ENCODE measurements around the gene YDJC. TPM values are rescaled to one million over a fixed set of nuclear protein-coding genes. Genes with fewer than 3 reads are reported as not detected.
A peak's percentile ranks its signal among the peaks of the same experiment; 100 is the strongest.

YDJC gene
- total and polyA plus RNA-seq, 9 of the 15 experiments (the other 6 are each of a cell fraction or from before 2014, with no cell fraction given), result 13.5 to 871 (median 164) TPM

DNA sequence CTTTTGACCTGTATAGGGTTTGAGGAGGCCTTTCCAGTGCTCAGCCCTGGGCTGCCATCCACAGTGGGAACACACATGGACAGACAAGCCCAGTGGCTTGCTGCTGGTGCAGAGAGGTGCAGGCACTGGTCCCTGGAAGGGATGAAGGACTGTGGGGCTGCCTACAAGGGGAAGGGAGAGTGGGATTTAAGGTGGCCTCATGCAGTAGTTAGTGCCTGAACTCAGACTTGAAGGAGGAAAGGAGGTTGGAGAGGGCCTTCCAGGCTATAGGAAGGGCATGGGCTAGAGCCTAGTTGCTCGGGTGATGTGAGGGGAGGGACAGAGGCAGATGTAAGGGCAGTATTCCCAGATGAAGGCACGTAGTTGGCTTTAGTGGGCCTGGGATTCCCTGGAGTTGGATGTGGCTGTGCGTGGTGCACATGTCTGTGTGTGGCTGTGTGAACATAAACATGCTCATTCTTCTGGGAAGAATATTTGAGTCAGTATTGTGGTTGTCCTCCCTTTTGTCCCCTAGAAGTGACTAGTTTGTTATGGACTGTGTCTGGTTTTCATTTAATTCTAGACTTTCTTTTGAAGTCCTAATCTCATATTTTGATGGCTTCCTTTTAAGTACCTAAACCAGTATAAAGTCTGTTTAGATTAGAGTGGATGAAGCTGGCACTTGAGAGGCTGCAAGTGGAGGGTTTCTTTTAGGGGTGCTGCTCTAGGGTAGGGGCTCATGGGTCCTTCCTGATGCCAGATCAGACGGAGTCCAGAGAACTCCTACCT lies 18.4 kb downstream of the YDJC start (continued):
- TF ChIP-seq JUND (IDR thresholded peaks at IDR 0.05; ENCODE audit: borderline replicate concordance, low read depth, low read length), result no peak
- no peak for TF ChIP-seq JUND (tag; IDR thresholded peaks at IDR 0.05; ENCODE audit: borderline replicate concordance, low read depth, low read length)
- TF ChIP-seq, protein P1, sequence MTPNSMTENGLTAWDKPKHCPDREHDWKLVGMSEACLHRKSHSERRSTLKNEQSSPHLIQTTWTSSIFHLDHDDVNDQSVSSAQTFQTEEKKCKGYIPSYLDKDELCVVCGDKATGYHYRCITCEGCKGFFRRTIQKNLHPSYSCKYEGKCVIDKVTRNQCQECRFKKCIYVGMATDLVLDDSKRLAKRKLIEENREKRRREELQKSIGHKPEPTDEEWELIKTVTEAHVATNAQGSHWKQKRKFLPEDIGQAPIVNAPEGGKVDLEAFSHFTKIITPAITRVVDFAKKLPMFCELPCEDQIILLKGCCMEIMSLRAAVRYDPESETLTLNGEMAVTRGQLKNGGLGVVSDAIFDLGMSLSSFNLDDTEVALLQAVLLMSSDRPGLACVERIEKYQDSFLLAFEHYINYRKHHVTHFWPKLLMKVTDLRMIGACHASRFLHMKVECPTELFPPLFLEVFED (CRISPR knock-in tag; conservative IDR thresholded peaks at IDR 0.05), result peak; percentile 97
- no peak for TF ChIP-seq POLR2H (tag; IDR thresholded peaks at IDR 0.05; ENCODE audit: low read depth)
- no peak for TF ChIP-seq SRSF1 (IDR thresholded peaks at IDR 0.05; ENCODE audit: low read depth, low read length)
- TF ChIP-seq, protein P2, sequence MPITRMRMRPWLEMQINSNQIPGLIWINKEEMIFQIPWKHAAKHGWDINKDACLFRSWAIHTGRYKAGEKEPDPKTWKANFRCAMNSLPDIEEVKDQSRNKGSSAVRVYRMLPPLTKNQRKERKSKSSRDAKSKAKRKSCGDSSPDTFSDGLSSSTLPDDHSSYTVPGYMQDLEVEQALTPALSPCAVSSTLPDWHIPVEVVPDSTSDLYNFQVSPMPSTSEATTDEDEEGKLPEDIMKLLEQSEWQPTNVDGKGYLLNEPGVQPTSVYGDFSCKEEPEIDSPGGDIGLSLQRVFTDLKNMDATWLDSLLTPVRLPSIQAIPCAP (CRISPR knock-in tag; IDR thresholded peaks at IDR 0.05; ENCODE audit: borderline replicate concordance), result no peak
- TF ChIP-seq, protein P3, sequence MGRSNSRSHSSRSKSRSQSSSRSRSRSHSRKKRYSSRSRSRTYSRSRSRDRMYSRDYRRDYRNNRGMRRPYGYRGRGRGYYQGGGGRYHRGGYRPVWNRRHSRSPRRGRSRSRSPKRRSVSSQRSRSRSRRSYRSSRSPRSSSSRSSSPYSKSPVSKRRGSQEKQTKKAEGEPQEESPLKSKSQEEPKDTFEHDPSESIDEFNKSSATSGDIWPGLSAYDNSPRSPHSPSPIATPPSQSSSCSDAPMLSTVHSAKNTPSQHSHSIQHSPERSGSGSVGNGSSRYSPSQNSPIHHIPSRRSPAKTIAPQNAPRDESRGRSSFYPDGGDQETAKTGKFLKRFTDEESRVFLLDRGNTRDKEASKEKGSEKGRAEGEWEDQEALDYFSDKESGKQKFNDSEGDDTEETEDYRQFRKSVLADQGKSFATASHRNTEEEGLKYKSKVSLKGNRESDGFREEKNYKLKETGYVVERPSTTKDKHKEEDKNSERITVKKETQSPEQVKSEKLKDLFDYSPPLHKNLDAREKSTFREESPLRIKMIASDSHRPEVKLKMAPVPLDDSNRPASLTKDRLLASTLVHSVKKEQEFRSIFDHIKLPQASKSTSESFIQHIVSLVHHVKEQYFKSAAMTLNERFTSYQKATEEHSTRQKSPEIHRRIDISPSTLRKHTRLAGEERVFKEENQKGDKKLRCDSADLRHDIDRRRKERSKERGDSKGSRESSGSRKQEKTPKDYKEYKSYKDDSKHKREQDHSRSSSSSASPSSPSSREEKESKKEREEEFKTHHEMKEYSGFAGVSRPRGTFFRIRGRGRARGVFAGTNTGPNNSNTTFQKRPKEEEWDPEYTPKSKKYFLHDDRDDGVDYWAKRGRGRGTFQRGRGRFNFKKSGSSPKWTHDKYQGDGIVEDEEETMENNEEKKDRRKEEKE (IDR thresholded peaks at IDR 0.05; ENCODE audit: borderline replicate concordance in 1 of 2, control insufficient read depth in 1 of 2, low read depth in 2 of 2, low read length in 1 of 2), result no peak
- no peak for TF ChIP-seq WHSC1 (IDR thresholded peaks at IDR 0.05; ENCODE audit: low read length)
- TF ChIP-seq, protein P4, sequence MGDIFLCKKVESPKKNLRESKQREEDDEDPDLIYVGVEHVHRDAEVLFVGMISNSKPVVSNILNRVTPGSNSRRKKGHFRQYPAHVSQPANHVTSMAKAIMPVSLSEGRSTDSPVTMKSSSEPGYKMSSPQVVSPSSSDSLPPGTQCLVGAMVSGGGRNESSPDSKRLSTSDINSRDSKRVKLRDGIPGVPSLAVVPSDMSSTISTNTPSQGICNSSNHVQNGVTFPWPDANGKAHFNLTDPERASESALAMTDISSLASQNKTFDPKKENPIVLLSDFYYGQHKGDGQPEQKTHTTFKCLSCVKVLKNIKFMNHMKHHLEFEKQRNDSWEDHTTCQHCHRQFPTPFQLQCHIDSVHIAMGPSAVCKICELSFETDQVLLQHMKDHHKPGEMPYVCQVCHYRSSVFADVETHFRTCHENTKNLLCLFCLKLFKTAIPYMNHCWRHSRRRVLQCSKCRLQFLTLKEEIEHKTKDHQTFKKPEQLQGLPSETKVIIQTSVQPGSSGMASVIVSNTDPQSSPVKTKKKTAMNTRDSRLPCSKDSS (IDR thresholded peaks at IDR 0.05; ENCODE audit: low read depth, partially characterized antibody), result no peak
- no peak for TF ChIP-seq IFI16 (CRISPR knock-in tag; IDR thresholded peaks at IDR 0.05)
- TF ChIP-seq U2AF2 (optimal IDR thresholded peaks at IDR 0.05; ENCODE audit: low read depth, low read length), result no peak
- TF ChIP-seq ZNF224 (CRISPR knock-in tag; IDR thresholded peaks at IDR 0.05), result no peak
- TF ChIP-seq SRSF3 (IDR thresholded peaks at IDR 0.05; ENCODE audit: insufficient read depth, low read length), result no peak
- no peak for TF ChIP-seq HCFC1 (IDR thresholded peaks at IDR 0.05; ENCODE audit: low read depth, low read length)
- TF ChIP-seq ZC3H4 (CRISPR knock-in tag; IDR thresholded peaks at IDR 0.05; ENCODE audit: borderline replicate concordance), result peak; percentile 82; the same call in 1 of the 2 replicates
- no peak for TF ChIP-seq PRPF4 (IDR thresholded peaks at IDR 0.05; ENCODE audit: insufficient read depth, low read depth, low read length, poor library complexity, severe bottlenecking)
- TF ChIP-seq NFATC3 (IDR thresholded peaks at IDR 0.05), result no peak
- TF ChIP-seq FOSL1 (tag; conservative IDR thresholded peaks at IDR 0.05), result no peak
- no peak for TF ChIP-seq XRCC3 (IDR thresholded peaks at IDR 0.05)
- TF ChIP-seq YBX1 (IDR thresholded peaks at IDR 0.05), result no peak
- TF ChIP-seq RHOXF2B (CRISPR knock-in tag; conservative IDR thresholded peaks at IDR 0.05), result no peak
- TF ChIP-seq TBL1XR1 (IDR thresholded peaks at IDR 0.05; ENCODE audit: low read length in 2 of 2), result no peak

All from K562 (cell line).